GM12892 (cell line): Measurements from ENCODE around the gene MPZL2.
A peak's percentile ranks its signal among the peaks of the same experiment; 100 is the strongest.

Experiments
- DNase-seq: peaks from one replicate; pipeline ENCODE4 v3.0.0; 2011; ENCODE audit not compliant: insufficient read length
- FAIRE-seq: peaks from 2 replicates; lab custom pipeline; 2011; peaks lifted over from hg19 to GRCh38; lab: Jason Lieb, UNC
- POLR2A ChIP-seq: IDR thresholded peaks from 2 replicates; pipeline ENCODE4 v1.6.1; 2011; ENCODE audit warnings: low read depth, low read length, control low read depth
- POLR2AphosphoS5 ChIP-seq: IDR thresholded peaks from 2 replicates; pipeline ENCODE4 v1.6.1; 2011; ENCODE audit warnings: low read depth, low read length, control low read depth
- TAF1 ChIP-seq: IDR thresholded peaks from 2 replicates; pipeline ENCODE4 v1.6.1; 2011; ENCODE audit warnings: low read depth, mild to moderate bottlenecking, control low read depth, low read length, borderline replicate concordance

Gene MPZL2

DNA sequence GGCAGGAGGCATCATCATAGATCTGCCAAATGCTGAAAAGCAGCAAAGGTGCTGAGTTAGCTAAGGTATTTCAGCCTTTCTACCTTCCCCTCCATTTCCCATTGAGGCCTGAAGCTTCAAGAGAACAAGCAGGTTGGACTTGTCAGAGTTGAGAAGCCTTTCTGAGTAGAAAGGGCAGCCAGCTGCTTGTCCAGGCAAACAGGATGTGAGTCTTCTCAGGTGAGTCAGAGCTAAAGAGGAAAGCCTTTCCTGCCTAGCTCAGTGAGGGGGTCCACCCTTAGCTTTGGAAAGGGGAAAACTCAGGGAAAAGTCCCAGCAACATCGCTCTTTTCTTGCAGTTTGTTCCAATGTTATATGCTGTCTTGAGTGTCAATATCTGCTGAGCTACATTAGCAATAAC lies 13.2 kb upstream of the MPZL2 start:
- TF ChIP-seq TAF1 (no peak), POLR2AphosphoS5 (no peak)

DNA sequence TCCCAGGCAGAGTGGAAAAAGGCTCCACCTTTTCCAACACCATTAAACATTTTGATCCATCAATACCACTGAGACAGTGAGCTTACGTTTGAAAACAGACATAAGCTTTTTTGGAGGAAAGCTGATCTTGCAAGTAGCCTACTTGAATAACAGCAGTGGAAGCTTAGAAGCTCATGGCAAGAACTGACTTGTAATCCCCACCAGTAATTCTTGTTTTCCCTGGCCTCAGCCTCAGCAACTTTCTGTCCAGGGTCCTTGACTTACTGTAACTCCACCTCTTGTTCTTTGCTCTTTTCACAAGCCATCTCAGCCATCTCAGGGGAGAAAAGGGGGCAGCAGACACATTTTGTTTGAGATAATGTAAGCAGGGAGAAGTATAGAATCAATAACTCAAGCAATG lies 12.3 kb upstream of the MPZL2 start:
- FAIRE-seq (no peak), DNase-seq (no peak)
- TF ChIP-seq POLR2A = no peak
- TF ChIP-seq POLR2AphosphoS5 = no peak
- TF ChIP-seq TAF1 = no peak

More for the DNA sequence above, 13.2 kb upstream of the MPZL2 start:
- DNase-seq (no peak), FAIRE-seq (peak; percentile 87)

DNA sequence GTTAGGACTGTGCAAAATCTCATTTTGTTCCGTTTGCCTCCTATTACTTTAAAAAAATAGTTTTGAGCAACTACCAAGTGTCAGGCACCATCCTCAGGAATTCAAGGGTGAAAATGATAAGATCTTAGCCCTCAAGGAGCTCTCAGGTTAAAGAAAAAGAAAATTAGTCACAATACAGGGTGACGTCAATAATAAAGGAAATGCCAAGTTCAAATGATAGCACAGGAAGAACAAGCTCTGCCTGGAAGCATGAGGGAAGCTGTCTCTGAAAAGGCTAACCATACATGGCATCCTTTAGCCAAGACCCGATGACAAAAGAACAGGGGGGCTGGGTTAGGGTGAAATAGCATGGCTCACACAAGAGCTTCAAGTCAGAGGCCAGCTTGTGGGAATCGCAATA lies 11.1 kb upstream of the MPZL2 start:
- FAIRE-seq (no peak), DNase-seq (no peak)
- TF ChIP-seq TAF1 (no peak), POLR2A (no peak), POLR2AphosphoS5 (no peak)

DNA sequence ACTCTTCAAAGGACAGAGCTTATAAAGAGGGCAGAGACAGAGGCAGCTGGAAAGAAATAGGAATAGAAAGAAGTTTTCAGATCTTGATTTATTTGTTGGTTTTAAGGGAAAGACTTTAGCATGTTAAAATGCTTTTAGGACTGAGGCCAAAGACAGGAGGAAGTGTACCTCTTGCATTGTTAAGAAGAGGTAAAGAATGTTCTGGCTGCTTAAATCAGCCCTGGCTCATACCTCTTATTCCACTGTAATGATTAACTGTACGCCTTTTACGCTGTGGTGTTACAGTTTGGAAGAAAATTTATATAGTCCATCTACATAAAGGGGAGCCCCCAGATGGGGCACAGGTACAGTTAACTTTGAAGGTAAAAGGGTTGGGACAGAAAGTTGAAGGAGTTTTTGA lies 10.1 kb upstream of the MPZL2 start:
- FAIRE-seq (no peak), DNase-seq (no peak)
- no peak for TF ChIP-seq POLR2A
- TF ChIP-seq TAF1 = no peak
- no peak for TF ChIP-seq POLR2AphosphoS5

DNA sequence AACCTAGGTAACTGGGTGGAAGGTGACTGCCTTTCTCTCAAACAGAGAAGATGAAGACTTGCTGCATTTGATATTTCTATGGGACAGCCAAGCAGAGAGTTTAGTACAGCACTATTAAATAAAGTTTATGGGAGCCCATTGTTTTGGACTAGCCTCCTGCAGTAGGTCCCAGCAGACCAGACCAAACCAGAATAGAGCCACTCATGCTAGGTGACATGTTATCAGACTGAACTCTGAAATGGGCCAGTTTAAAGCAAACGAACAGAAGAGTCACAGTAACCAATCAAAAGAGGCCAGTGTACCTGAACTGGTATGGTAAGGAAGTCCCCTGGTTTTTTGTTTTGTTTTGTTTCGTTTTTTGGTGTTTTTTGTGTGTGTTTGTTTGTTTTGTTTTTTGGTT lies 7.9 kb upstream of the MPZL2 start:
- no peak for DNase-seq
- TF ChIP-seq TAF1 (no peak), POLR2AphosphoS5 (no peak), POLR2A (no peak)
- peak; percentile 17 for FAIRE-seq

DNA sequence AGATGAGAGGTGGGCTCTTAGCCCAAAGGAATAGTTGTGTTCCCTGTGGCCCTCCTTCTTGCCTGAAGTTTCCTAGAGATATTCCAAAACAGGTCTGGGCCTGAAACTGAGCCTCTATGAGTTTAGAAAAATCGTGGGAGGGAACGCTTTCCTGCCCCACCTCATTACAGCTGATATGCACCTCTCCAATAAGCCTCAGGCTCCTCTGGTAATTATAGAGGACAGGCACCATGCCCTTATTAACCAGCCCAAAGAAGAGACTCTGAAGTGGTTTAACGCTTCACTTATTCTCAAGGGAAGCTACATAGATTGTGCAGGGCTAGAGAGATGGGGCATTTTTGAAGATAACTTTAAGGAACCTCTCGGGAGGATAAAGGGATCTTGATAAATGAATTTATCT lies 3.4 kb upstream of the MPZL2 start:
- TF ChIP-seq POLR2AphosphoS5 = no peak
- TF ChIP-seq POLR2A = no peak
- no peak for TF ChIP-seq TAF1
- no peak for DNase-seq
- no peak for FAIRE-seq

DNA sequence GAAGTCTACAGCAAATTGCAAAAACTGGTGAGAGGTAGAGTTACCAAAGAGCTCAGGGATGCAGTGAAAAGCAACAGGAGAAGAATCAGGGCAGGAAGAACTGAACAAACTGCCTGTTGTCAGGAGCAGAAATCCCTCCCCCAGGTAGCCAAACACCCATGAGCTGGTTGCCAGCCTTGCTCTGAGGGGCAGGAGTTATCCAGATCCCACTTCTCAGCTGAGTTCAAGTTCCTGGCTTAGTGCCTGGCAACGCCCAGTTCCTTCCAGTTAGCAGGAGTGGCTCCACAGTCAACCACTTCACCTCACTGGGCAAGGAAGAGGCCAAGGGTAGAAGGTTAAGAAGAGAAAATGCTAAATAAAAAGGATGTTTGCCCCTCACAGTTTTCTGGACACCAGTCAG lies 1.9 kb upstream of the MPZL2 start:
- TF ChIP-seq POLR2A (no peak), POLR2AphosphoS5 (no peak), TAF1 (no peak)
- FAIRE-seq (no peak), DNase-seq (no peak)

DNA sequence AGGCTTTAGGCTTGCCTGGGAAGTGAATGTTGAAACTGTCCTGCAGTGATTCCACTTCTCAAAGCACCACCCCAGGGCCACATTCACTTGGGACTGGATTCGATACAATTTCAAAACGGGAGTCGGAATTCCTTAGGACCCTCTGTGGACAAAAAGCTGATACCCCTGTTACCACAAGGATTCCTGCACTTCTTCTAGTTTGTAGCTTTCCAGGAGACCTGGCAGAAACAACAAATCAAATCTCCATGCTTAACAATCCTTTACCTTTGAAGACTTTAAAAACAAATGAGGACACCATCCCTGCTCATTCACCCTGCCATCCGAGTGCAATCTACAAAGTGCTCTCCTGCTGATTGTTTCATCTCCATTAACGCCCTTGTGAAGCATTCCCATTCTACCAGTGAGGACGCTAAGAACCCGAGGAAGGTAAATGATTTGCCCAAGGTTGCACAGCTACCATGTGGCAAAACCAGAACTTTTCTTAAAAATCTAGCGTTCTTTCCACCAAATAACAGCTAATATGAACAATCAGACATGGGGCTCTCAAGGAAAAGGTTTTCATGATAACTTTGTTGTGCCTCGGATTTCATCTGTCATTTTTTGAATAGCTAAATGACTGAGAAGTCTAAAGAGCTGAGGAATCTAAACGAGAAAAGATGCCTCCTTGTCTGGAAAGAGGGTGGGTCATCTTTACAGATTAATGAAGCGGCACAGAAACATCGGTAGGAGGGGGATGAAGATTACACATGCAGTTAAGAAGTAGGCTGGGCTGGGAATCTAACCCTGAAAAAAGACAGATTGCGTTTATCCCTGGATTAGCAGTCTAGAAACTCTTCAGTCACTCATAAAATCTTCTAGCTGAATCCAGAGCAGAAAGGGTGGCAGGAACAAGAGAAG lies 720 bp upstream of the MPZL2 start:
- no peak for TF ChIP-seq POLR2A
- TF ChIP-seq TAF1 = no peak
- no peak for TF ChIP-seq POLR2AphosphoS5
- FAIRE-seq (no peak), DNase-seq (no peak)

DNA sequence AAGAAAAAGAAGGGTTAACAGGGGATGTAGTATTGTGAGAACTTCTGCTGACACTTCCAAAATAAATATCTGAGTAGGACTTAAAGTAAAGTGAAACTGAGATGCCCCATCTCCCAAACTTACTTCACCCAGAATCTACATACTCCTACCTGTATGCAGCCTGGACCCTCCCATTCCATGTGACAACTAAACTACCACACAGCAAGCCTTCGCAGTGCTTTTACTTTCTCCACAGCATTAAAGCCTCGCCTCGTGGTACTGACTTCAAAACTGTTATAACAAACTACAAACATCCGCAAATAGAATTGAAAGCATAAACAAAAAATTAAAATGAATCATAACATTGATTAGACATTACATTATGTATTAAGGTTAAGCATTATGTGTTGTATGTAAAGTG lies 985 bp downstream of the MPZL2 start:
- DNase-seq (no peak), FAIRE-seq (no peak)
- TF ChIP-seq TAF1 = no peak
- TF ChIP-seq POLR2A = no peak
- no peak for TF ChIP-seq POLR2AphosphoS5

DNA sequence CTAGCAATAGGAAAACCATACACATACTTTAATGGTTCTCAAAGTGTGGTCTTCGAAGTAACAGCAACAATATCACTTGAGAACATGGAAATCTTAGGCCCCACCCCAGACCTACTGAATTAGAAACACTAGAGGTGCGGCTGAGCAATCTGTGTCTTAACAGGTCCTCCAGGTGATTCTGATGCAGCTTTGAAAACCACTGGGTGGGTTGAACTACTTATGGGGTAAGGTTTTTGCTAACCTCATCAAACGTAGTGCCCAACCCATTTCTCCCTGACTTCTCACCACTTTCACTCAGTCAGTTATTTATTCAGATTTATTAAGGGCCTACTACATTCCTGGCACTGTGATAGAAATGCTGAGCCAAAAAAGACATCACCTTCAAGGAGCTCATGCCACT lies 3.7 kb downstream of the MPZL2 start:
- no peak for DNase-seq
- no peak for FAIRE-seq
- TF ChIP-seq POLR2A (no peak), POLR2AphosphoS5 (no peak), TAF1 (no peak)

DNA sequence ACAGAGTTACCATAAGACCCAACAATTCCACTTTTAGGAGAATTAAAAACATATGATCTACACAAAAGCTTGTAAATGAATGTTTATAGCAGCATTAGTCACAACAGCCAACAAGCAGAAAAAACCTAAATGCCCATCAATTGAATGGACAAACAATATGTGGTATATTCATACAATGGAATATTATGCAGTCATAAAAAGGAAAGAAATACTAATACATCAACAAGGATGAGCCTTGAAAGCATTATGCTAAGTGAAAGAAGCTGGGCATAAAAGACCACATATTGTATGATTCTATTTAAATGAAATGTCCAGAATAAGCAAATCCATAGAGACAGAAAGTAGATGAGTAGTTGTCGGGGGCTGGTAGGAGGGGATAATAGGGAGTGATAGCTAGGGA lies 5.0 kb downstream of the MPZL2 start:
- FAIRE-seq = no peak
- no peak for TF ChIP-seq TAF1
- TF ChIP-seq POLR2A = no peak
- DNase-seq = no peak

DNA sequence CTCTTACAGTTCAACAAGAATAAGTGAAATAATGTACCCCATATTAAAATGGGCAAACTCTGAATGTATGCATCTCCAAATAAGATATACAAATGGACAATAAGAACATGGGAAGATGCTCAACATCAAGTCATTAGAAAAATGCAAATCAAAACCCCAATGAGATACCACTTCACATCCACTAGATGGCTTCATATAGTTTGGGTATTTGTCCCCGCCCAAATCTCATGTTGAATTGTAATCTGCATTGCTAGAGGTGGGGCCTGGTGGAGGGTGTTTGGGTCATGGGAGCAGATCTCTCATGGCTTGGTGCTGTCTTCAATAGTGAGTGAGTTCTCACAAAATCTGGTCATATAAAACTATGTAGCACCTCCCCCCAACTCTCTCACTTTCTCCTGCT lies 5.7 kb downstream of the MPZL2 start:
- DNase-seq = no peak
- TF ChIP-seq POLR2AphosphoS5 (no peak), TAF1 (no peak), POLR2A (no peak)
- peak; percentile 46 for FAIRE-seq

DNA sequence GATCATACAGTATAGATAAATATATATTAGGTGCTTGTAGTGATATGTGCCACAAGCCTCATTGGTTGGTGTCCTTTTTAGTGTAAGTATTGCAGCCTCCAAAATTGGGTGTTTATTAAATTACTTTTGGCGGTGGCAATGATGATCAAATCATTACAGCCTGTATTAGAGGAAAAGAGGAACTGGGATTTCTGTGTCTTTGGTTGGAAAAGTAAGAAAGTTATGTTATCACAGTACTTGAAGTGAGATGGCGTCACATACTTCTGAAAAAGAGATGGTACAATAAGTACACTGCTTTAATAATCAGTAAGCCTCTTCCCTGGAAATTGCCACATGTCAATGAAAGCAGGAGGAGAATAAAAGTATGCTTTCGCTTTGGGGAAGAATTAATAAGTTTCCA lies 11.4 kb downstream of the MPZL2 start:
- FAIRE-seq (peak; percentile 82), DNase-seq (no peak)
- TF ChIP-seq TAF1 (no peak), POLR2AphosphoS5 (no peak), POLR2A (no peak)
